ENCODE results near the gene FHOD1. TPM values are rescaled to one million over a fixed set of nuclear protein-coding genes. Genes with fewer than 3 reads are reported as not detected.
A peak's percentile ranks its signal among the peaks of the same experiment; 100 is the strongest.

The FHOD1 gene
- total RNA-seq, 1 experiment from 2014 or later: 58.2 TPM

GRCh38 chr16:67283826-67284555 lies 36.7 kb upstream of the FHOD1 start:
- ChIA-PET CTCF (interaction anchor here (0.6 to 2.2 kb wide), 6 partner anchors 23 to 266 kb away, joined by 4 to 16 read pairs (median 5); partner anchors contain the start of gene HSD11B2), POLR2A (ENCODE audit: unreplicated experiment) (interaction anchor here (0.5 to 0.7 kb wide), 3 partner anchors 76 to 202 kb away, joined by 3 read pairs; partner anchors contain the start of gene ZDHHC1)
- DNase-seq: no peak
- H3K4me1 ChIP-seq (replicated peaks; ENCODE audit: insufficient read depth): peaks cover 7% of the 10 kb centered on the region; the same call in 1 of the 2 replicates
- H3F3A ChIP-seq (ENCODE audit: insufficient read depth, low read depth): peaks cover 12% of the 10 kb centered on the region; the same call in 1 of the 2 replicates
- no TSS peak for BruUV-seq (replicated peaks)
- H3K36me3 ChIP-seq (ENCODE audit: low read depth): no peaks in the 10 kb centered on the region
- H3K9me2 ChIP-seq (ENCODE audit: insufficient read depth): no peaks in the 10 kb centered on the region
- no peak overlapping the region for H3K27ac ChIP-seq
- intact Hi-C loops (cut with micrococcal nuclease; ENCODE audit: unreplicated experiment): no loop called here
- 0 out of 2 replicates have a peak overlapping the region, but pooled peaks have one; percentile 17 for H3K4me2 ChIP-seq
- H3K9me3 ChIP-seq (ENCODE audit: insufficient read depth, low read depth): no peaks in the 10 kb centered on the region
- H3K27me3 ChIP-seq (ENCODE audit: insufficient read depth, low read depth): no peaks in the 10 kb centered on the region
- H4K20me1 ChIP-seq (ENCODE audit: insufficient read depth): no peaks in the 10 kb centered on the region
- H3K79me2 ChIP-seq (ENCODE audit: low read depth): no peaks in the 10 kb centered on the region
- TF ChIP-seq CTCF (conservative IDR thresholded peaks at IDR 0.05) (no peak), EZH2 (IDR thresholded peaks at IDR 0.05; ENCODE audit: low read depth) (no peak)
- no peak overlapping the region for H2AFZ ChIP-seq
- no peak overlapping the region for H3K4me3 ChIP-seq

GRCh38 chr16:67283039-67283825 lies 36.0 kb upstream of the FHOD1 start:
- CTCF ChIA-PET: no interaction called here
- Histone ChIP-seq H3K36me3 (ENCODE audit: low read depth) (no peaks in the 10 kb centered on the region), H4K20me1 (ENCODE audit: insufficient read depth) (no peaks in the 10 kb centered on the region), H3K4me1 (replicated peaks; ENCODE audit: insufficient read depth) (peaks cover 9% of the 10 kb centered on the region), H3K4me3 (no peak overlapping the region), H3K79me2 (ENCODE audit: low read depth) (peaks cover 7% of the 10 kb centered on the region; the same call in 1 of the 2 replicates), H3K9me2 (ENCODE audit: insufficient read depth) (no peaks in the 10 kb centered on the region), H3K4me2 (no peak overlapping the region), H3F3A (ENCODE audit: insufficient read depth, low read depth) (peaks cover 12% of the 10 kb centered on the region; the same call in 1 of the 2 replicates), H2AFZ (no peak overlapping the region), H3K9me3 (ENCODE audit: insufficient read depth, low read depth) (no peaks in the 10 kb centered on the region), H3K27ac (no peak overlapping the region), H3K27me3 (ENCODE audit: insufficient read depth, low read depth) (no peaks in the 10 kb centered on the region)
- DNase-seq: no peak
- TF ChIP-seq CTCF (conservative IDR thresholded peaks at IDR 0.05) (no peak), EZH2 (IDR thresholded peaks at IDR 0.05; ENCODE audit: low read depth) (no peak)
- BruUV-seq (replicated peaks): no TSS peak
- intact Hi-C loops (cut with micrococcal nuclease; ENCODE audit: unreplicated experiment): no loop called here
- POLR2A ChIA-PET (ENCODE audit: unreplicated experiment): no interaction called here

- Histone ChIP-seq H3K27me3 (ENCODE audit: insufficient read depth, low read depth) (no peaks in the 10 kb centered on the region), H3K4me3 (no peak overlapping the region), H3K27ac (no peak overlapping the region), H3K4me1 (replicated peaks; ENCODE audit: insufficient read depth) (peaks cover 17% of the 10 kb centered on the region), H2AFZ (no peak overlapping the region), H3K9me2 (ENCODE audit: insufficient read depth) (no peaks in the 10 kb centered on the region), H3F3A (ENCODE audit: insufficient read depth, low read depth) (peaks cover 18% of the 10 kb centered on the region), H3K79me2 (ENCODE audit: low read depth) (peaks cover 12% of the 10 kb centered on the region; the same call in 1 of the 2 replicates), H4K20me1 (ENCODE audit: insufficient read depth) (no peaks in the 10 kb centered on the region), H3K4me2 (no peak overlapping the region), H3K9me3 (ENCODE audit: insufficient read depth, low read depth) (no peaks in the 10 kb centered on the region), H3K36me3 (ENCODE audit: low read depth) (no peaks in the 10 kb centered on the region)
- DNase-seq: no peak
- ChIA-PET CTCF (interaction anchor here (0.6 kb wide), 1 partner anchor 35 kb away, joined by 3 read pairs; no protein-coding TSS in a partner anchor), POLR2A (ENCODE audit: unreplicated experiment) (no interaction called here)
- no TSS peak for BruUV-seq (replicated peaks)
- intact Hi-C loops (cut with micrococcal nuclease; ENCODE audit: unreplicated experiment): no loop called here
- TF ChIP-seq EZH2 (IDR thresholded peaks at IDR 0.05; ENCODE audit: low read depth) (no peak), CTCF (conservative IDR thresholded peaks at IDR 0.05) (no peak)
Observed at GRCh38 chr16:67282447-67282805, 35.1 kb upstream of the FHOD1 start.

Measured in PC-9 (cell line).